Mesodermal cell (in vitro differentiated cells): ENCODE data around the gene PCDH1.

ENCODE experiments used
- H3K27ac ChIP-seq: 2 replicates; pipeline ENCODE4 v1.7.0; 2013; ENCODE audit warnings: mild to moderate bottlenecking, low read depth, low read length, moderate library complexity; ENCODE audit not compliant: severe bottlenecking
- H3K36me3 ChIP-seq: 2 replicates; pipeline ENCODE4 v1.7.1; 2013; ENCODE audit warnings: mild to moderate bottlenecking, low read length, moderate library complexity; ENCODE audit not compliant: control insufficient read depth, insufficient read depth
- H3K4me1 ChIP-seq: one replicate; pipeline ENCODE4 v1.7.1; 2013; ENCODE audit warnings: mild to moderate bottlenecking, low read length; ENCODE audit not compliant: insufficient read depth, control insufficient read depth, poor library complexity, severe bottlenecking
- H3K4me3 ChIP-seq: 2 replicates; pipeline ENCODE4 v1.7.0; 2013; ENCODE audit warnings: low read length, control low read depth, mild to moderate bottlenecking; ENCODE audit not compliant: insufficient read depth, poor library complexity, severe bottlenecking; ENCODE audit errors: extremely low read depth
- H3K9me3 ChIP-seq: 2 replicates; pipeline ENCODE4 v1.7.1; 2013; ENCODE audit warnings: mild to moderate bottlenecking, low read length, moderate library complexity; ENCODE audit not compliant: control insufficient read depth
- WGBS, 2 experiments: methylation state at CpG; one replicate each; pipeline ENCODE4 v1.1.5; 2013; ENCODE audit warnings: missing lambda C conversion rate in 2 of 2; ENCODE audit not compliant: insufficient coverage in 2 of 2; 5-methylcytosine and 5-hydroxymethylcytosine counted together

The PCDH1 gene

DNA sequence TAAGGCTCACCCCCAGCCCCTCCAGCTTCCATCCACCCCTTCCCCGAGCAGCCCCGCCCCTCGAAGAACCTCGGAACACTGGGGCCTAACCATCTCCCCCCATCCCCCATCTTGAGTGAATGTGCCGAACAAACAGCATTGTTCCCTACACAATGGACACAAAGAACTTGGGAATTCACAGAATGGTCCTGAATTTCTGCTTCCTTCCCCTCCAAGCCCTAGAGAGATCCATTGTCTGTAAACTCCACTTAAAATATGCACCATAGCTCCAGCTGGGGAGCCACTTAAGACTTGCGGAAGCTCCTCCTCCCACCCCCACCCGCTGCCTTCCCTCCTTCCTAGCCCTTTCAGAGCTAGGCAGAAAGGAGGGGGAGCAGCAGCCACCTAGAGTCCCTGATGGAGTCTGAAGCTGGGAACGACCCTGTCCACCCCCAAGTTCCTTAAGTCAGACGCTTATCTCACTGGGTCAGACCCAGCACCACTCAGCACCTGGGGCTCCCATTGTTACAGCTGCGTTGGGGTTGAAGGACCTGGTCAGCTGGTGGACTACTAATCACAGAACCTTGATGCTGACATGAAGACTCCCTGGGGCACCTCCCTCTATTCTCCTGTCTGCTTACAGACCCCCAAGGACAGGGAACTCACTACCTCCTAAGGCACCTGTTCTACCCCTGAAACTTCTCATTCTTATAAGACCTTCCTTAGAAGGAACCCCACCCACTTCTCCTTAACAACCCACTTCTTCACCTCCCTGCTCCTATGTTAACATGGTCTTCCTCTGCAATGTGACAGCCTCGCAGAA is 61.4 kb downstream of the PCDH1 start:
- Histone ChIP-seq H3K4me3 (no peak overlapping the region), H3K36me3 (no peaks in the 10 kb centered on the region), H3K4me1 (peaks cover 5% of the 10 kb centered on the region), H3K27ac (peak overlapping the region; percentile 58), H3K9me3 (no peaks in the 10 kb centered on the region)
- WGBS, 2 experiments, result 9 to 14% methylated on average over 4 of the region's 11 CpGs

DNA sequence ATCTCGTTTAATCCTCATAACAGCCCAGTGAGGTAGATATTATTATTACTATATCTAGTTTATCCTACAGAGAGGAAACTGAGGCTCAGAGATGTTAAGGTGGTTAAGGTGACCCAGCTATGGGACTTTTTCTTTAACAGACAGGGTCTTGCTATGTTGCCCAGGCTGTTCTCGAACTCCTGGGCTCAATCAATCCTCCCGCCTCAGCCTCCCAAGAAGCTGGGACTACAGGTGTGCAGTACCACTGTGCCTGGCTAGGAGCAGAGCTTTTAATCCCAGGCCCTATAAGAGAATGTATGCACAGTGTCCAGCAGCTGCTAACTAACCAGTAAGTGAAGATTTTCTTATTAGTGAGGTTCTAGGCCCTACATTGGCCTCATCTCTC is 62.4 kb downstream of the PCDH1 start:
- peaks cover 5% of the 10 kb centered on the region for H3K4me1 ChIP-seq
- no peaks in the 10 kb centered on the region for H3K9me3 ChIP-seq
- no peak overlapping the region for H3K4me3 ChIP-seq
- no peaks in the 10 kb centered on the region for H3K36me3 ChIP-seq
- 90% methylated on average over 2 of the region's 3 CpGs for WGBS, 2 experiments
- no peak overlapping the region for H3K27ac ChIP-seq

DNA sequence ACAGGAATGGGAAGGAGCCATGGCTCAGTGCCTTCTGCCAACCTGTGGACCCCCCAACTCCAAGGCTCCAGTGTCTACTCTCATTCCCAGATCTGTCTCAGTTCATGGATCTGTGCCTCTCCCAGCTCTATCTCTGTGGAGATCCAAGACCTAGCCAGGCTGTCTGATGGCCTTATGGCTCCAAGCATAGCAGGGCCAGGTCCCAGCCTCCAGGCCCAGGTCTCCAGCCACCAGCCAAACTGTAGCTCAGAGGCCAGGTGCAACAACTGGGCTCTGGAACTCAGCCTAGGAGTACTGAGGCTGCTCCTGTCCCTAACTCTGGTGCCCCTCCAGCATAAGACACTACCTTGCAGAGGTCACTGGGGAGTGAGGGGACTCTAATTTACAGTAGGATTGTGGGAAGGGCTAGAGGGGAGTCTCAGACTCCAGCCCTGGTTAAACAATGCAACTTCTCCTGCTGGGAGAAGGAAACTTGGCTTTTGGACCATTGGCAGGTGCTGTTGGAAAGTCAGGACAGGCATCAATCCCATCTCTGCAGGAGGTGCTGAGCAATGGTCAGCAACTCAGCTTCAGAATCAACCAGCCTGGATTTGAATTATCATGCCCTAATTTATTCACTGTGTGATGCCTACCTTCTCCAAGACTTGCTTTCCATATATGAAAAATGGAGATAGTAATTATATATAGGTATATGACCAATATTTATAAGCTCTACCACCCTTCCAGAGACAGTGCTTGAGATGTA is 63.0 kb downstream of the PCDH1 start:
- H3K9me3 ChIP-seq, result no peaks in the 10 kb centered on the region
- peaks cover 5% of the 10 kb centered on the region for H3K4me1 ChIP-seq
- no peaks in the 10 kb centered on the region for H3K36me3 ChIP-seq
- no peak overlapping the region for H3K4me3 ChIP-seq
- H3K27ac ChIP-seq, result no peak overlapping the region

DNA sequence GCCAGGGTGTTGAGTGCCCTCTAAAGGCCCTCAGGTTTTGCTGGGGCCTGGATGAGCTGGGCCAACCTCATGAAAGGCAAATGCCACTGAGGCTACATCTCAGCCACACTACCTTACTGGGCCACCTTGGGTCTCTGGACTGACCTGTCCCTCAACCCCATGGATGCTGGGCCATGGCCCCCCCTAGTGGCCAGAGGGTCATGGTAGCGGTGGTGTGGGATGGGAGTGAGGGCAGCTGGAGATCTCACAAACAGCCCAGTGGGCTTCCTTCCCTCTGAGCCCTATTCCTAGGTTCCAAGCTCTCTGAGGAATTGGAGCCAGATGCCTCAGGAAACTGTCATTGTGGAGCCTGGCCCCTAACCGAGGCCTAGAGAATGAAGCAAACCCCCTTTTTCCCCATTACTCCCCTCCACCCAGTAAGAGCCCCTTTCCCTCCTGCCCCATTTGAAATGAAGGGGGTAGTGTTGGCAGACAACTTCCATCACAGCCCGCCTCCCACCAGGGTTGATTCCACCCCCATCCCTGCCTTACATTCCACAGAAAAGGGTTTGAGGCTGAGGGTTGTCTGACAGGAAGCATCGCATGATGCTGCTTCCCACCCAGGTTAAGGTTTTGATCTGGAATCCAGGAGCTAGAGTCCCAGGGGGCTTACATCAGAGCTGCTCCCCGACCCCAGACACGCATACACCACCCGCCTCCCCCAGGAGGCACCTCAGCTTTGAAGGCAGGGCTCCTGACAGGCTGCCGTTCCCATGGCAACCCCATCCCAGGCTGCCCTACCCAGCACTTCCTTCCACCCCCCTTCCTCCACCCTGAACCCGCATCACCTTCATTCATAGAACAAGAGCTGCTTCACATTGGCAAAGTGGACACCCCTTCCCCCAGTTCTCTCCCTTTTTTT is 63.9 kb downstream of the PCDH1 start:
- H3K4me3 ChIP-seq, result no peak overlapping the region
- no peaks in the 10 kb centered on the region for H3K36me3 ChIP-seq
- H3K9me3 ChIP-seq, result no peaks in the 10 kb centered on the region
- H3K4me1 ChIP-seq, result peaks cover 5% of the 10 kb centered on the region
- H3K27ac ChIP-seq, result no peak overlapping the region
- WGBS, 2 experiments, result 43 to 73% methylated on average over 2 to 8 of the region's 9 CpGs

DNA sequence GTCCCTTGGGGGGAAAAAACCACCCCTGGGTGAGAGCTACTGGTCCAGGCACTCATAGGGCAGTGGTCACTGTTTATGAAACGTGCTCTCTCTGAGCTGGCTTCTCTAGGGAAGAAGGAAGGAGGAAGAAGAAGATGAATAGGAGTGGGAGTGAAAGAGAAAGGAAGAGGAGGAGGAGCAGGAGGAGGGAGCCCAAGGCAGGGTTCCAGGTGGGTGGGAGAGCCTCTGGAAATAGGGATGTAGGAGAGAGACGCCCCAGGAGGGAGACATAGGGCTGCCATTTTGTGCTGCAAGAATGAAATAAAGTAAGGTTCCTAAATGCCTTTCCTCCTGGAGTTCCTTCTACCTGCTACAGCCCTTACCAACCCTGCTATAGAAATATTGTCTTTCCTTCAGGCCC is 65.7 kb downstream of the PCDH1 start:
- Histone ChIP-seq H3K4me3 (no peak overlapping the region), H3K4me1 (peaks cover 5% of the 10 kb centered on the region), H3K36me3 (no peaks in the 10 kb centered on the region), H3K9me3 (no peaks in the 10 kb centered on the region), H3K27ac (no peak overlapping the region)
- 56 to 67% methylated on average over 1 of the region's 2 CpGs for WGBS, 2 experiments

DNA sequence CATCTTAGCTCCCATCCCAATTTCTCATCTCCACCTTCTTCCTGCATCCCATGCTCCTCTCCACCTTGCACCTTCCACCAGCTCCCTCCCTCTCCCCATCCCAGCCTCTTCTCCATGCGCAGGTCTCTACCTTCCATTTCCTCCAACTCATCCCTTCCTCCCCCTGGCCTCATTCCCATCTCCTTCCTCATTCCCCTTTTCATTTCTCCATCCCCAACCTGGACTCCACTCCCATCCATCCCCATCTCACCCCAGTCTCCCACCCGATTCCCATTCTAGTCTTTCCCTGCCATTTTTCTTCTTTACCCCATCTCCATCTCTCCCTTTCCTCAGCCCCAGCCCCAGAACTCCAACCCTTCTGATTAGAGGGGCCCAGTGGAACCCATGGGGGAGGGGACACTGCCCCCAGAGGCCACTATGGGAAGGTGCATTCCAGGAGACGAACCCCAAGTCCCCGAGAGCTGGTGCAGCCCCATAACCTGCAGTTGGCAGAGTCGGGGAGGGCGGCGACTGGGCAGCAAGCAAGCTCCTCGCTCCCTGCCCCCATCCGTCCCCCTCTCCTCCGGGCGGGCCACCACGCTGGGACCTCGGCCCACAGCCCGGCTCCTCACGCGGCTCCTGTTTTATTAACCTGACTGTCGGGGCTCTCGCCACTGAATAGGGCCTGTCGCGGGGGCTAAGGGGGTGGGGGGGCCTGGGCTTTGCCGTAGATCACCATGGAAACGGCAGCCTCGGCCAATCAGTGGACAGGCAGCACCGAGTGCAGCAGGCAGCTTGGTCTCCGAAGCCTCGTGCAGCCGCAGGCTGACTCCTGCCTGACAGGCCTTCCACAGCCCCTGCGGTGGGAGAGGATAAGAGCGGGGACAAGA is 66.7 kb downstream of the PCDH1 start:
- no peaks in the 10 kb centered on the region for H3K4me1 ChIP-seq
- H3K4me3 ChIP-seq, result no peak overlapping the region
- H3K27ac ChIP-seq, result no peak overlapping the region

DNA sequence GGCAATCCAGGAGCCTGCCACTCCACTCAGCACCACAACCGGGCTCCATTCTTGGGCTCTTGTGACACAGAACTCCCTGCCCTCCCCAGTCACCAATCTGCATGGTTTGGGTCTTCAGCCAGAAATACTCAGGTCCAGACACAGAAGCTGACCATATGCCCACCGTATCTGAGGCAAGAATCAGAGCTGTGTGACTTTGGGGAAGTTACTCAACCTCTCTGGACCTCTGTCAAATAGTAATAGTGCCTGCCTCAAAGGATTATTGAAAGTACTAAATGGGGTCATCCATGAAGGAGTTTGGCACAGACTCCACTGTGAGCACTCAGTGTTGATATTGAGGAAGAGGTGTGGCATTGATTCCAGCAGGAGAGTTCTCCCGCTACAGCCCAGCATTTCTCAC is 67.5 kb downstream of the PCDH1 start:
- no peaks in the 10 kb centered on the region for H3K4me1 ChIP-seq
- no peaks in the 10 kb centered on the region for H3K36me3 ChIP-seq
- H3K9me3 ChIP-seq, result no peaks in the 10 kb centered on the region
- no peak overlapping the region for H3K4me3 ChIP-seq
- no peak overlapping the region for H3K27ac ChIP-seq
- 75 to 100% methylated on average over 1 of the region's 3 CpGs for whole genome bisulfite sequencing, 2 experiments

More for the DNA sequence above, 66.7 kb downstream of the PCDH1 start:
- Histone ChIP-seq H3K36me3 (no peaks in the 10 kb centered on the region), H3K9me3 (no peaks in the 10 kb centered on the region)
- WGBS, 2 experiments, result 4 to 5% methylated on average over 20 to 24 of the region's 29 CpGs

DNA sequence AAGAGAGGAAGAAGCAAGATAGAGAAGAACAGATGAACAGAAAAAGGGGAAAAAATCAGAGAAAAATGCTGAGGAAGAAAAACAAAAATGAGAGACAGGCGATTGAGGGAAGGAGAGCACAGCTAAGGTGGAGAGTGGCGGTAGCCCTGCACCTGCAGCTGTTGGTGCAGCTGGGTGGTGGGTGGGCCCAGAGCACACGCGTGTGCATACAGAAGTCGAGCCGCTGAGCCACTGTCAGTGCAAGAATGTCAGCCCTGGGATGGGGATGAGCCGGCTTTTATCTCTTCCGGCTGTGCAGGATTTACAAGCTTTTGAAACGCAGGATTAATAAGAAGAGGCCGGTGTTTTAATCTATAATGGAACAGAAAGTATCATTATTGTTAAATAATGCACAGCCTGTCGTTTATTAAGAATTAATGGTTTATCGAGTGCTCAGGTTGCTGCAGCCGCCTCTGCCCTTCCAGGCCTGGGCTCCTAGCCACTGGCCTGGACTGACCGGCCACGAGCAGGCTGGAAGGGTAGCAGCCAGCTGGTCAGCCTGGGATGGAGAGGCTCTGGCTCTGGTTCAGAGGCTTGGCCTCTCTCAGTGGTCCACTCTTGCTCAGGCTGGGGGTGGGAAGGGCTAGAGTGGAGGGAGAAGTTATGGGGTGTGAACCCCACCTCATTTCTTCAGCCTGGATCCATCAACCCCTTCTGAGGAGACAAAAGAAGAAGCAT is 68.7 kb downstream of the PCDH1 start:
- no peaks in the 10 kb centered on the region for H3K4me1 ChIP-seq
- no peaks in the 10 kb centered on the region for H3K36me3 ChIP-seq
- no peak overlapping the region for H3K4me3 ChIP-seq
- H3K27ac ChIP-seq, result no peak overlapping the region
- 71 to 81% methylated on average over 10 of the region's 15 CpGs for WGBS, 2 experiments
- no peaks in the 10 kb centered on the region for H3K9me3 ChIP-seq

DNA sequence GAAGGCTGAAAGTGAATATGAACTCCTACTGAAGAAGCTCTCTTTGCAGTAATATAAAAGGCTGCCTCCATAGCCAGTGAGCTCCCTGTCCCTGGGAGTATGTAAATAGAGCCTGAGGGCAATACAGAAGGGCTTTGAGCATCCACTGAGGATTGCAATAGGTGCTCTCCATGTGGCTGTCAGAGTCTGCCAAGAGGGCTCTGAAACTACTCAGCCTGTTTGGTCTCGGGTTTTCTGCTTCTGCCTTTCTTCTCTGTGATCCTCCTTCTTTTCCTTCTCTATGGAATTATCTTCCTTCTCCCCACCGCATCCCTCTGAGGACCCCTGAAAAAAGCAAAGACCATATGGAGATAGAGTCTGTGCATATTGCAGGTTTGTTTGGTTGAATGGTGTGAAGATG is 69.4 kb downstream of the PCDH1 start:
- Histone ChIP-seq H3K9me3 (no peaks in the 10 kb centered on the region), H3K36me3 (no peaks in the 10 kb centered on the region), H3K4me3 (no peak overlapping the region), H3K27ac (no peak overlapping the region), H3K4me1 (peaks cover 4% of the 10 kb centered on the region)
- 100% methylated on average over 1 of the region's 2 CpGs for WGBS, 2 experiments
